HepG2 (cell line): ENCODE measurements around the gene TRPC4AP. TPM values are rescaled to one million over a fixed set of nuclear protein-coding genes. Genes with fewer than 3 reads are reported as not detected.

ENCODE experiments used
- KDM5A ChIP-seq: fragments of 200-600 bp; sonication (generic); IDR thresholded peaks from 2 replicates; pipeline ENCODE4 v1.7.0; 2018; ENCODE audit warnings: antibody characterized with exemption, mild to moderate bottlenecking, low read length, borderline replicate concordance
- RBM39 ChIP-seq: fragments of 200-400 bp; formaldehyde crosslinking; IDR thresholded peaks from one replicate; pipeline ENCODE4 v1.6.1; 2018; ENCODE audit warnings: antibody characterized with exemption, mild to moderate bottlenecking, low read depth, low read length; ENCODE audit not compliant: poor library complexity, severe bottlenecking
- SATB2 ChIP-seq: sonication (generic); formaldehyde crosslinking; IDR thresholded peaks from 2 replicates; pipeline ENCODE4 v1.5.0; 2020; ENCODE audit warnings: missing genetic modification reagents
- TMF1 ChIP-seq: sonication (generic); formaldehyde crosslinking; IDR thresholded peaks from 2 replicates; pipeline ENCODE4 v1.8.1; 2022; ENCODE audit warnings: low read depth, missing genetic modification reagents
- ZBTB20 ChIP-seq: sonication (generic); formaldehyde crosslinking; IDR thresholded peaks from 2 replicates; pipeline ENCODE4 v1.8.1; 2023; ENCODE audit warnings: missing genetic modification reagents, low read depth, mild to moderate bottlenecking, borderline replicate concordance
- ZNF121 ChIP-seq: sonication (generic); formaldehyde crosslinking; IDR thresholded peaks from 2 replicates; pipeline ENCODE4 v1.5.0; 2020; ENCODE audit warnings: mild to moderate bottlenecking, missing genetic modification reagents
- ZNF234 ChIP-seq: sonication (generic); formaldehyde crosslinking; conservative IDR thresholded peaks from 2 replicates; pipeline ENCODE4 v1.5.1; 2020; ENCODE audit warnings: mild to moderate bottlenecking, missing genetic modification reagents
- ZNF235 ChIP-seq: sonication (generic); formaldehyde crosslinking; IDR thresholded peaks from 2 replicates; pipeline ENCODE4 v1.8.1; 2023; ENCODE audit warnings: mild to moderate bottlenecking, missing genetic modification reagents, borderline replicate concordance
- ZNF30 ChIP-seq: sonication (generic); formaldehyde crosslinking; IDR thresholded peaks from 2 replicates; pipeline ENCODE4 v1.5.0; 2020; ENCODE audit warnings: mild to moderate bottlenecking, missing genetic modification reagents
- ZNF329 ChIP-seq: sonication (generic); formaldehyde crosslinking; IDR thresholded peaks from 2 replicates; pipeline ENCODE4 v1.9.0; 2021; ENCODE audit warnings: low read depth, mild to moderate bottlenecking, missing genetic modification reagents
- ZNF34 ChIP-seq: sonication (generic); formaldehyde crosslinking; IDR thresholded peaks from 2 replicates; pipeline ENCODE4 v1.4.0; 2020; ENCODE audit warnings: mild to moderate bottlenecking, missing genetic modification reagents, borderline replicate concordance
- polyA plus RNA-seq, 8 experiments: library from polyadenylated mRNA; depleted of rRNA in 3 of 8; stranded (reverse) in 7 of 8; unstranded in 1 of 8; fragments of >200 nt; fragmentation: Illumina TruSeq in 4 of 8; extraction: Trizol in 4 of 8; gene quantifications; 2 replicates each; pipeline versions ENCODE4 v1.2.1 to v1.2.3, GENCODE V29; 2011 to 2016; ENCODE audit warnings: low read depth in 4 of 8, missing spikeins in 1 of 8, mixed read lengths in 1 of 8; ENCODE audit not compliant: insufficient read depth in 1 of 8
- total RNA-seq, 5 experiments: library from RNA; depleted of rRNA; stranded (reverse); fragments of >200 nt; fragmentation: Illumina TruSeq; extraction: Trizol; gene quantifications; 2 replicates each; pipeline ENCODE4 v1.2.3, GENCODE V29; 2016; ENCODE audit warnings: low read depth in 1 of 5
- TF ChIP-seq, protein P1 (sequence below), 2 experiments: sonication (generic) in 1 of 2; formaldehyde crosslinking in 1 of 2; IDR thresholded peaks; 2 replicates each; pipeline versions ENCODE4 v1.4.0 to v1.6.1; 2018 to 2020; ENCODE audit warnings: missing genetic modification reagents in 2 of 2, borderline replicate concordance in 1 of 2, low read depth in 1 of 2, mild to moderate bottlenecking in 1 of 2, missing biosample characterization in 1 of 2
- TF ChIP-seq, protein P2 (sequence below): sonication (generic); formaldehyde crosslinking; IDR thresholded peaks from 2 replicates; pipeline ENCODE4 v1.9.0; 2021; ENCODE audit warnings: missing genetic modification reagents, borderline replicate concordance
- TF ChIP-seq, protein P3 (sequence below): sonication (generic); formaldehyde crosslinking; IDR thresholded peaks from 2 replicates; pipeline ENCODE4 v1.4.0; 2020; ENCODE audit warnings: missing genetic modification reagents
- TF ChIP-seq, protein P4 (sequence below): fragments of 450-650 bp; IDR thresholded peaks from 2 replicates; pipeline ENCODE4 v1.6.1; 2017; ENCODE audit warnings: mild to moderate bottlenecking
- TF ChIP-seq, protein P5 (sequence below): sonication (generic); formaldehyde crosslinking; IDR thresholded peaks from 2 replicates; pipeline ENCODE4 v1.4.0; 2020; ENCODE audit warnings: mild to moderate bottlenecking, missing genetic modification reagents
- TF ChIP-seq, protein P6 (sequence below): sonication (generic); formaldehyde crosslinking; IDR thresholded peaks from 2 replicates; pipeline ENCODE4 v1.4.0; 2020; ENCODE audit warnings: missing genetic modification reagents

The TRPC4AP gene
- total and polyA plus RNA-seq, 2 of the 13 experiments (the other 11 are each of a cell fraction or from before 2014, with no cell fraction given): 136 to 137 TPM

DNA sequence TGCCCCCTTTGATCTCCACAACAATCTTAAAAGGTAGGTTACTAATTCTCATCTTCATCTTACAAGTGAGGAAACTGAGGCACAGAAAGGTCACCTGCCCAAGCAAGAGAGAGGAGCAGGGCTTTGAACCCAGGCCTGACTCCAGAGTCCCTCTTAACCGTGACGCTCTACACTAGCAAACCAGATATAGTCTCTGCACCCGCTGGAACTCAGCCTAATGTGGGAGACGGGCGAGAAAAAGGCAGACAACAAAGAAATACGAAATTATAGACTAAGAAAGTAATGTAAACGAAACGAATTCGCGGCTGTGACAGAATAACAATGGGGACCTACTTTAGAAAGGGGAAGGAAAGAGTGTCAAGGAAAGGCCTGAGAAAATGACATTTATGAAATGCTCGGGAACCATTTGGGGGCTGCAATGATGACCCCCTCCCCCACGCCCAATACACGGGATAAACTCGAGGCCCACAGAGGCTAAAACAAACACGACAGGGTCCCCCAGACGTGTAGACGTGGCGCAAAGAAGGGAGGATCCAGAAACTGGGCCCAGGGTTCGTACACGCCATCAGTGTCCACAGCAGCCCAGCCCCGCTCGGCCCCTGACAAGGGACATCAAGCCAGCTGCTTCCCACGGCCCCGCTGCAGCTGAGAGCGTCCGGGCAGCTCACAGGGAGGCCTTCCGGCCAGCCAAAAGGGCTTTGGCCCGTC, 637 bp downstream of the TRPC4AP start (continued):
- TF ChIP-seq, protein P1, sequence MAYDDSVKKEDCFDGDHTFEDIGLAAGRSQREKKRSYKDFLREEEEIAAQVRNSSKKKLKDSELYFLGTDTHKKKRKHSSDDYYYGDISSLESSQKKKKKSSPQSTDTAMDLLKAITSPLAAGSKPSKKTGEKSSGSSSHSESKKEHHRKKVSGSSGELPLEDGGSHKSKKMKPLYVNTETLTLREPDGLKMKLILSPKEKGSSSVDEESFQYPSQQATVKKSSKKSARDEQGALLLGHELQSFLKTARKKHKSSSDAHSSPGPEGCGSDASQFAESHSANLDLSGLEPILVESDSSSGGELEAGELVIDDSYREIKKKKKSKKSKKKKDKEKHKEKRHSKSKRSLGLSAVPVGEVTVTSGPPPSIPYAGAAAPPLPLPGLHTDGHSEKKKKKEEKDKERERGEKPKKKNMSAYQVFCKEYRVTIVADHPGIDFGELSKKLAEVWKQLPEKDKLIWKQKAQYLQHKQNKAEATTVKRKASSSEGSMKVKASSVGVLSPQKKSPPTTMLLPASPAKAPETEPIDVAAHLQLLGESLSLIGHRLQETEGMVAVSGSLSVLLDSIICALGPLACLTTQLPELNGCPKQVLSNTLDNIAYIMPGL (CRISPR knock-in tag; IDR thresholded peaks at IDR 0.05; ENCODE audit: borderline replicate concordance in 1 of 2, low read depth in 1 of 2): peak in 1 of 2 experiments; percentile 74; a peak in 2 of 4 replicates
- TF ChIP-seq ZNF121 (CRISPR knock-in tag): peak; percentile 95
- TF ChIP-seq, protein P2, sequence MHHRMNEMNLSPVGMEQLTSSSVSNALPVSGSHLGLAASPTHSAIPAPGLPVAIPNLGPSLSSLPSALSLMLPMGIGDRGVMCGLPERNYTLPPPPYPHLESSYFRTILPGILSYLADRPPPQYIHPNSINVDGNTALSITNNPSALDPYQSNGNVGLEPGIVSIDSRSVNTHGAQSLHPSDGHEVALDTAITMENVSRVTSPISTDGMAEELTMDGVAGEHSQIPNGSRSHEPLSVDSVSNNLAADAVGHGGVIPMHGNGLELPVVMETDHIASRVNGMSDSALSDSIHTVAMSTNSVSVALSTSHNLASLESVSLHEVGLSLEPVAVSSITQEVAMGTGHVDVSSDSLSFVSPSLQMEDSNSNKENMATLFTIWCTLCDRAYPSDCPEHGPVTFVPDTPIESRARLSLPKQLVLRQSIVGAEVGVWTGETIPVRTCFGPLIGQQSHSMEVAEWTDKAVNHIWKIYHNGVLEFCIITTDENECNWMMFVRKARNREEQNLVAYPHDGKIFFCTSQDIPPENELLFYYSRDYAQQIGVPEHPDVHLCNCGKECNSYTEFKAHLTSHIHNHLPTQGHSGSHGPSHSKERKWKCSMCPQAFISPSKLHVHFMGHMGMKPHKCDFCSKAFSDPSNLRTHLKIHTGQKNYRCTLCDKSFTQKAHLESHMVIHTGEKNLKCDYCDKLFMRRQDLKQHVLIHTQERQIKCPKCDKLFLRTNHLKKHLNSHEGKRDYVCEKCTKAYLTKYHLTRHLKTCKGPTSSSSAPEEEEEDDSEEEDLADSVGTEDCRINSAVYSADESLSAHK: peak; percentile 35; the same call in 1 of the 2 replicates
- TF ChIP-seq RBM39: no peak
- TF ChIP-seq ZNF329 (CRISPR knock-in tag): peak; percentile 71; the same call in 1 of the 2 replicates
- TF ChIP-seq SATB2: 0 out of 2 replicates have a peak, but pooled peaks have one; percentile 17
- no peak; the same call in 1 of the 2 replicates for TF ChIP-seq ZBTB20 (CRISPR knock-in tag)
- 0 out of 2 replicates have a peak, but pooled peaks have one; percentile 26 for TF ChIP-seq KDM5A
- peak; percentile 36 for TF ChIP-seq TMF1
- TF ChIP-seq, protein P3, sequence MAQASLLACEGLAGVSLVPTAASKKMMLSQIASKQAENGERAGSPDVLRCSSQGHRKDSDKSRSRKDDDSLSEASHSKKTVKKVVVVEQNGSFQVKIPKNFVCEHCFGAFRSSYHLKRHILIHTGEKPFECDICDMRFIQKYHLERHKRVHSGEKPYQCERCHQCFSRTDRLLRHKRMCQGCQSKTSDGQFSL (CRISPR knock-in tag): peak; percentile 29; the same call in 1 of the 2 replicates
- no peak for TF ChIP-seq ZNF234 (CRISPR knock-in tag)
- TF ChIP-seq, protein P4, sequence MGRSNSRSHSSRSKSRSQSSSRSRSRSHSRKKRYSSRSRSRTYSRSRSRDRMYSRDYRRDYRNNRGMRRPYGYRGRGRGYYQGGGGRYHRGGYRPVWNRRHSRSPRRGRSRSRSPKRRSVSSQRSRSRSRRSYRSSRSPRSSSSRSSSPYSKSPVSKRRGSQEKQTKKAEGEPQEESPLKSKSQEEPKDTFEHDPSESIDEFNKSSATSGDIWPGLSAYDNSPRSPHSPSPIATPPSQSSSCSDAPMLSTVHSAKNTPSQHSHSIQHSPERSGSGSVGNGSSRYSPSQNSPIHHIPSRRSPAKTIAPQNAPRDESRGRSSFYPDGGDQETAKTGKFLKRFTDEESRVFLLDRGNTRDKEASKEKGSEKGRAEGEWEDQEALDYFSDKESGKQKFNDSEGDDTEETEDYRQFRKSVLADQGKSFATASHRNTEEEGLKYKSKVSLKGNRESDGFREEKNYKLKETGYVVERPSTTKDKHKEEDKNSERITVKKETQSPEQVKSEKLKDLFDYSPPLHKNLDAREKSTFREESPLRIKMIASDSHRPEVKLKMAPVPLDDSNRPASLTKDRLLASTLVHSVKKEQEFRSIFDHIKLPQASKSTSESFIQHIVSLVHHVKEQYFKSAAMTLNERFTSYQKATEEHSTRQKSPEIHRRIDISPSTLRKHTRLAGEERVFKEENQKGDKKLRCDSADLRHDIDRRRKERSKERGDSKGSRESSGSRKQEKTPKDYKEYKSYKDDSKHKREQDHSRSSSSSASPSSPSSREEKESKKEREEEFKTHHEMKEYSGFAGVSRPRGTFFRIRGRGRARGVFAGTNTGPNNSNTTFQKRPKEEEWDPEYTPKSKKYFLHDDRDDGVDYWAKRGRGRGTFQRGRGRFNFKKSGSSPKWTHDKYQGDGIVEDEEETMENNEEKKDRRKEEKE: no peak
- no peak for TF ChIP-seq ZNF34
- TF ChIP-seq ZNF235 (CRISPR knock-in tag): no peak
- TF ChIP-seq, protein P5, sequence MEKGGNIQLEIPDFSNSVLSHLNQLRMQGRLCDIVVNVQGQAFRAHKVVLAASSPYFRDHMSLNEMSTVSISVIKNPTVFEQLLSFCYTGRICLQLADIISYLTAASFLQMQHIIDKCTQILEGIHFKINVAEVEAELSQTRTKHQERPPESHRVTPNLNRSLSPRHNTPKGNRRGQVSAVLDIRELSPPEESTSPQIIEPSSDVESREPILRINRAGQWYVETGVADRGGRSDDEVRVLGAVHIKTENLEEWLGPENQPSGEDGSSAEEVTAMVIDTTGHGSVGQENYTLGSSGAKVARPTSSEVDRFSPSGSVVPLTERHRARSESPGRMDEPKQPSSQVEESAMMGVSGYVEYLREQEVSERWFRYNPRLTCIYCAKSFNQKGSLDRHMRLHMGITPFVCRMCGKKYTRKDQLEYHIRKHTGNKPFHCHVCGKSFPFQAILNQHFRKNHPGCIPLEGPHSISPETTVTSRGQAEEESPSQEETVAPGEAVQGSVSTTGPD (CRISPR knock-in tag): peak; percentile 49; the same call in 1 of the 2 replicates
- peak; percentile 14; the same call in 1 of the 2 replicates for TF ChIP-seq ZNF30
- TF ChIP-seq, protein P6, sequence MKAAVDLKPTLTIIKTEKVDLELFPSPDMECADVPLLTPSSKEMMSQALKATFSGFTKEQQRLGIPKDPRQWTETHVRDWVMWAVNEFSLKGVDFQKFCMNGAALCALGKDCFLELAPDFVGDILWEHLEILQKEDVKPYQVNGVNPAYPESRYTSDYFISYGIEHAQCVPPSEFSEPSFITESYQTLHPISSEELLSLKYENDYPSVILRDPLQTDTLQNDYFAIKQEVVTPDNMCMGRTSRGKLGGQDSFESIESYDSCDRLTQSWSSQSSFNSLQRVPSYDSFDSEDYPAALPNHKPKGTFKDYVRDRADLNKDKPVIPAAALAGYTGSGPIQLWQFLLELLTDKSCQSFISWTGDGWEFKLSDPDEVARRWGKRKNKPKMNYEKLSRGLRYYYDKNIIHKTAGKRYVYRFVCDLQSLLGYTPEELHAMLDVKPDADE: peak; percentile 65; the same call in 1 of the 2 replicates
